Right renal cortex interstitium (tissue), 3 donors: ENCODE data around the gene GDF3. TPM values are rescaled to one million over a fixed set of nuclear protein-coding genes. Genes with fewer than 3 reads are reported as not detected.
"Not testable (repeated sequence)": the region's sequence is repeated elsewhere in the genome, so short reads cannot be mapped to it uniquely, and the experiment has no call there.

Experiments used
- DNase-seq, 3 donors: peaks; one replicate each; pipeline ENCODE4 v3.0.0-alpha.2; 2013; ENCODE audit warnings: low read depth in 3 of 3, low spot score in 2 of 3
- polyA plus RNA-seq, 3 donors: library from polyadenylated mRNA; unstranded; fragments of 120-200 nt; gene quantifications; one replicate each; pipeline ENCODE4 v1.2.1, GENCODE V29; 2013; ENCODE audit not compliant: insufficient read length in 3 of 3

GDF3 gene
- polyA plus RNA-seq, result under 1 TPM; 0.52 to 0.56 (median 0.55) TPM

DNA sequence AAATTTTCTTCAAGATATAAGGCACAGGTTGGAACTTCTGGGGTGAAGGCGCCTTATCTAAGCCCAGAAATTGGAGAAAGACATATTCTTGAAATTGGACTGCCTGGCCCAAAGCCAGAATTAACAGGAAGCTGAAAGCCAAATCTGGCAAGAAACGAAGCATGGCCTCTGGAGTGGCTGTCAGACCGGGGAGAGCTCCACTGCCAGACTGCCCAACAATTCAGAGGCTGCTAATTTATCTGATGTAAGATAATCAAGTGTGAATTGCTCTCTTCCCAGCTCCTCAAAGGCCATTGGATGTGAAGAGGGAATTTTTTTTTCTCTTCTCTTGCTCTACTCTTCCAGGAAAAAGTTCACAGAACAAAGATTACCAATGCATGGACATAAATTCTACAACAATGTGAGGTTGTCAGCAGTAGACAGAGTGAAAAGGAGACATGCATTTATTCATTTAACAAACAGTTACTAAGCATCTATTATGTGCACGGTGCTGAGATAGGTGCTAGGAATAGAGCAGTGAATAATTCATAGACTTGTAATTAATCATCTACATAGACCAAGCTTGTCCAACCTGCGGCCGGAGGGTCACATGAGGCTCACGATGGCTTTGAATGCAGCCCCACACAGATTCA, at the start of gene GDF3:
Gene GDF3, minus strand, starts transcription at position 210 of the 632 bp plus-strand sequence. Its CDS starts 47 bp downstream, at position 163.
- peak in 2 of 3 donors; percentile 7 to 8 for DNase-seq

DNA sequence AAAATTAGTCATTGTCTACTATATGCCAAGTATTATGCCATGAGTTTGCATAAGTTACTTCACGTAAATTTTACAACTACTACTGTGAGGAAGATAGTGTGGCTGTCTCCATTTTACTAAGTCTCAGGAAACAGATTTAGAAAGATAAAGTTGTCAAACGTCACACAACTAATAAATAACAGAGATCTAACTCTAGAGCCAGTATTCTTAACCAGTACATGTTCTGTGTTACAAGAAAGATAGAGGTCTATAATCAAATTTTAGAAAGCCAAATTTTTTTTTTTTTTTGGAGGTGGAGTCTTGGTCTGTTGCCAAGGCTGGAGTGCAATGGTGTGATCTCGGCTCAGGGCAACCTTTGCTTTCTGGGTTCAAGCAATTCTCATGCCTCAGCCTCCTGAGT, 37.4 kb upstream of the GDF3 start:
- no peak for DNase-seq

DNA sequence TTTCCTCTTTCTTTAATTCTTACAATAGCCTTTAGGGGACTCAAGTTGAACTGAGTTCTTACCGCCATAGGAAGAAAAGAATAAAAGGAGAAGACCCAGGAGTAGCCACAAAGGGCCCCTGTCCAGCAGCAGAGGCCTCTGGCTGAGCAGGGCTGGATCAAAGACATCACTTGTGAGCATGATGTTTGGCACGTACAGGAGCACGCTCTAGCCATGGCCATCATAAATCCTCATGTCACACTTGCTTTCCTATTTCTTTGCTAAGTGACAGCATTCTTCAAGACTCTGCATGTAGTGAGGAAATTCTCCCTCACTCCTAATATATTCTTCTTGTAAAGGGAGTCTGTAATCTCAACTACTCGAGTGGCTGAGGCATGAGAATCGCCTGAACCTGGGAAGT, 35.9 kb upstream of the GDF3 start:
- peak in 1 of 3 donors; percentile 6 for DNase-seq

DNA sequence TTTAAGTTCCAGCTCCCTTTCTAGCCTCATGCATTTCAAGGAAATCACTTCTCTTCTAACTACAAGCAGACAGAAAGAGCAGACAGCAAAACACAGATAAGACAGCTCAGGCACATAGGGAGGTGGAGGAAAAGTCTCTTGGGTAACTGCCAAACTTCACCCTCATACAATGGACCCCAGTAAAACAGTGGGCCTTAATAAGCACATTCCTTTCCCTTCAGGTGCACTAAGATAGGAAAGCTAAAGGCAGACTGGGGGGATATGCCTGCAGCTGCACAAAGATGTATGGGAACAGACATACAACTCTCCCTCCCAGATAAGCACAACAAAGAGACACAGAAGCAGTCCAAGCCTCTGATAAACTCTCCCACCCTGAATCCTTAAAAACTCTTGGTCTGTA, 35.4 kb upstream of the GDF3 start:
- DNase-seq, result not testable (repeated sequence)

DNA sequence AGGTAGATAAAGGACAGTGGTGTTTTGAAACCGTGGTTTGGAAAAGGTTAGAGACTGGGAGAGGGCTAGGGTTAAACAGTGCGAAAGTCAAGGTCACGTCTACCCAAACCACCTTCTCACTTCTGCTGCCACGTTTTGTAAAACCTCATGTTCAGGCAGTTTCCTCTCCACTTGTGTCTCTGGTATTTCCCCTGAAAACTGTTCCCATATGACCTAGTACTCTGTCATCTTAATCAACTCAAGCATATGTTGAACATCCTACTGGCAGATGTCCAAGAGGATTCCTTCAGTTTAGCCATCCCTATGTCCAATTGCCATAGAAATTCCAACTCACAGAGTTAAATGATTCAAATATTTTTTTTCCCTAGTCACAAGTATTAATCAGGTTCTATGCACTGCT, 34.2 kb upstream of the GDF3 start:
- DNase-seq, result no peak

DNA sequence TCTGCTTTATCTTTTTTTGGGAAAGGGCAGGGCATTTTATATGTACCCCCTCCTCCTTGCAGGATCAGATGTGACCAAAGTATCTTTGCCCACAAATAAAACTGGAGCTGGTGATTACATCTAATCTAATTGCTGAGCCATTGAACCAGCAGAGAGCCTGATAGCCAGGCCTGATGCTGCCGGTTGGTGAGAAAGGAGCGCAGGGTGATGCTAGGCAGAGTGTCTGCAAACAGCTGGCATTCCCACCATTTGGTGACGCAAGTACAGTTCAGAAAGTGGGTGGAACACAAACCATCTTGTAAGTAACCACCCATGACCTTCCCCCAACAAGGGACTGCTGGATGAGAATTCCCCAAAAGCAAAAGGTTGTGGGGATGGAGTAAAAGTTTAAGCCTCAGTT, 28.4 kb upstream of the GDF3 start:
- no peak for DNase-seq

DNA sequence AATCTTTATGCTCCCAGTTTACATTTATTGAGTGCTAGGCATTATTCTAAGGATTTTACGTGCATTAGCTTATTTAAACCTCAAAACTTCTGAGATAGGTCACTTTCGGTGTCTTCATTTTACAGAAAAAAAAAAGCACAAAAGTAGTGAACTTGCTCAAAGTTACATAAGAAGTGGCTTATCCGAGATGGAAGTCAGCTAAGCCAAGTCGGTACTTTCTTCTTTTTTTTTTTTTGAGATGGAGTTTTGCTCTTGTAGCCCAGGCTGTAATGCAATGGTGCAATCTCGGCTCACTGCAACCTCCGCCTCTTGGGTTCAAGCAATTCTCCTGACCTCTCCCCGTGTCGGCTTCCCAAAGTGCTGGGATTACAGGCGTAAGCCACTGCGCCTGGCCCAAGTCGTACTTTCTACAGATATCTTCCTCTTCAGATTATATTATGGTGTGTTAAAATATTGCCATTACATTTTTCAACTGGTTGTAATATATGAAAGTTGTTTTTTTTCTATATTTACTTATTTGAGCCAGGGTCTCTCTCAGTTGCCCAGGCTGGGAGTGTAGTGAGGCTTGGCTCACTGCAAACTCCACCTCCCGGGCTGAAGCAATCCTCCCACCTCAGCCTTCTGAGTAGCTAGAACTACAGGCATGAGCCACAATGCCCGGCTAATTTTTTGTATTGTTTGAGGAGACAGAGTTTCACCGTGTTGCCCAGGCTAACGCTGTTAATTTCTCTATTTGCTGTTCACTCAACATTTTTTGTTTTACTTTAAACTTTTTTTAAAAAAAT, 24.6 kb upstream of the GDF3 start:
- DNase-seq, result no peak

DNA sequence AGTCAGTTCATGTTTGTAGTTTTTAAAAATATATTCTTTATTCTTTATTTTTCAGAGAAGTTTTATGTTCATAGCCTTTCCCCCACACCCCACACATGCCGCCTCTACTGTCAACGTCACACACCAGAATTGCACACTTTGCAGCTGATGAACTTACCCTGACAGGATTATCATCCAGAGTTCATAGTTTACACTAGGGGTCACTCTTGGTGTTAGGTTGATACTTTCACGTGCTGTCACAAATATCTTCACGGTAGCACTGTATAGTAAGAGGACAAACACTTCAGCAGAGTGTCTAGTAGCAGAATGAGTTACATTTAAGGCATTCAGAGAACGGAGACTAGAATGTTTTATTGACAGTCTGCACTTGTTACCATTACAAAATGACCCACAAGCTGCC, 20.8 kb upstream of the GDF3 start:
- no peak for DNase-seq

DNA sequence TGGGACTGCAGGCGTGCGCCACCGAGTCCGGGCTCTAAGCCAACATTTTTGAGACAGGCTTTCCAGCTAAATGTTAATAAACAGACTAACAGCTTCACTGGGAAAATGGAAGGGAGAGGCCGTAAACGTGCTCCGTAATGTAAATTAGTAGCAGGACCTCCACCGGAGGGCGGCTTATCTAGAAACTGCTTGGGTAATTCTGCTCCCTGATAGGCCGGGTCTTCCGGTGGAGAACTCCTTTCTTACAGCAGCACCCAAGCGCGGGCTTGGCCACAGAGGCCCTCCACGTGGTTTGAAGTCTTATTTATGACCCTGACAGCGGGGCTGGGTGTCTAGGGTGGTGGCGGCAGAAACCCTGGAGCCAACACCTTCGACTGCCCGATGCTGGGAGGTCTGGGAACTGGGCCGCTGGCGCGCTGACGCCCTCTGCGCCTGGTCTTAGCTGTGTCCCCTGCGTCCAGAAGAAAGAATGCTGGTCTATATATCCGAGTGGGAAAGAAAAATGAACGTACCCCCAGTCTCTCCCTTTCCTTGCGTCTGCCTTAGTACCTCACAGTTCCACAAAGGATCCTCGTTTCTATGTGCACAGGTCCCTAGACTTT, 17.4 kb upstream of the GDF3 start:
- DNase-seq, result no peak

DNA sequence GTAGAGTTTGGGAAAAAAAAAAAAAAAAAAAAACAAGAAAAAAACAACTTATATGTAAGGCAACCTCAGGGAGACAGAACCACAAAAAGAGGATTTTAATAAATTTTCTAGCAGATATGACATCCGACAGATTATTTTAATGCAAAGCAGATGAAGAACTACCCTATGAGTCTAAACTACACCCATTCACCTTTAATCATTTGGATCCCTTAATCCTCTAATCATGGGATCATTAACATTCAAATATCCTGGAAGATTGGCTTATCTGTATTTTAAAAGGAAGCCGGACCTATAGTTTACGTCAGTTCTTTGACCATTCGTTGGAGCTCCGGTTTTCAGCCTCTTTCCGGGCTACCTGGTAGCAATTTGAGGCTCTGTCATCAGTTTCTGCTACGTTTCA, 15.6 kb upstream of the GDF3 start, which contains the start of gene DPPA3:
Gene DPPA3, plus strand, starts transcription at position 301 of the 400 bp plus-strand sequence. CDS start 138 bp downstream, outside the sequence.
- DNase-seq, result no peak

DNA sequence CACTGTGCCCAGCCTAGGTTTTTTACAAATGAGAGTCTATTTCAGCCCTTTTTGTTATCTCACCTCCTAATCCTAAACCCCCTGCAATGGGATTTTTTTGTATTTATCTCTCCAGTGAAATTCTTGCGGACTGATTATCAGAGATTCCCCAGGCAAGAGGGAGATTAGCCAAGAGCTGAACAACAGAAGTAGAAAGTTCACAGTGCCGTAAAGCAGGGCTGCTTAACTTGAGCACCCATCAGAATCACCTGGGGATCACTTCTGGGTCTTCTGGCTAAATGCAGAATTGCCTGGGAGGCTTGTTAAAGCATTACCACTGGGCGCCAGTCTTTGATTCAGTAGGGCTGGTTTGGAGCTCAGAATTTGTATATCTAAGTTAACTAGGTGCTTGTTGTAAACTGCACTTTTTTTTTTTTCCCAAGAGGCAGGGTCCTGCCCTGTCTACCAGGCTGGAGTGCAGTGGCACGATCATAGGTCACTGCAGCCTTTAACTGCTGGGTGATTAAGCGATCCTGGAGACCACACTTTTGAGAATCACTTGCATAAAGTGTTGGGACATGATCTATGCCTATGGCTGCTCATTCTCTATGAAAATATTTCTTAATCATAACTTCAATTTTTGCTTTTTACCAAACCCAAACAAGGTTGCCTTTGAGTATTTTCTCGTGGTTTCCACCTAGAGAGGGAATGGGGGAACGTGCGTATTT, 14.5 kb upstream of the GDF3 start:
- no peak for DNase-seq

DNA sequence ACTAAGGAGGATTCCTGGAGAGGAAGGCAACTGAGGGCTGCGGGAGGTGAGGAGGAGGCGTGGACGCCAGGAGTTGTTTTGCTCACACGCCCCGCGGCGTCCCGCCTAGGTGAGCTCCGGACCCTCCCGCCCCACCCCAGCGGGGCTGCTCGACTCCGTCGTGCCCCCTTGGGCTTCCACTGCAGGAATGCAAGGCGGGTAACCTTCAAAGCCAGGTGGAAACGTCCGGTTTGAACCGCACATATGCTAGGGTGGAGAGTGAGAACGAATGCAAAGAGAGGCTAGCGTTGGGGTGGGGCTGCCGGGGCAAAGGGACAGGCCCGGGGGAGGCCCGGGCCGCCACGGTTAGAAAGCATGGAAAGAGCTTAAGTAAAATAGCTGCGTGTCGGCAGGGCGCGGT, 10.3 kb upstream of the GDF3 start:
- no peak for DNase-seq

DNA sequence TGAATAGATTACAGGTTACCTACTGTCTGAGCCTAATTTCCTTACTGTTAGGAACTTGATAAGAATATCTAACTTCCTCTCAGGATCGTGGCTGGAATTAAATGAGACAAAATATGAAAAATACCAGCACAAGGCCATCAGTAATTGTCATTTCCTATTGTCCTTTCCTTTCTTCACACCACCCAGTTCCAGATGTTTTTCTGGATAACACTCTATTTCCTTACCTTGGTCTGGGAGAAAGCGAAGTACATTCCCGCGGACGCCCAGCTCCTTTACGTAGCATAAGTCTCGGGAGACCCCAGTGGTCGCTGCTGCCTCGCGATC, 376 bp downstream of the GDF3 start:
- no peak for DNase-seq

DNA sequence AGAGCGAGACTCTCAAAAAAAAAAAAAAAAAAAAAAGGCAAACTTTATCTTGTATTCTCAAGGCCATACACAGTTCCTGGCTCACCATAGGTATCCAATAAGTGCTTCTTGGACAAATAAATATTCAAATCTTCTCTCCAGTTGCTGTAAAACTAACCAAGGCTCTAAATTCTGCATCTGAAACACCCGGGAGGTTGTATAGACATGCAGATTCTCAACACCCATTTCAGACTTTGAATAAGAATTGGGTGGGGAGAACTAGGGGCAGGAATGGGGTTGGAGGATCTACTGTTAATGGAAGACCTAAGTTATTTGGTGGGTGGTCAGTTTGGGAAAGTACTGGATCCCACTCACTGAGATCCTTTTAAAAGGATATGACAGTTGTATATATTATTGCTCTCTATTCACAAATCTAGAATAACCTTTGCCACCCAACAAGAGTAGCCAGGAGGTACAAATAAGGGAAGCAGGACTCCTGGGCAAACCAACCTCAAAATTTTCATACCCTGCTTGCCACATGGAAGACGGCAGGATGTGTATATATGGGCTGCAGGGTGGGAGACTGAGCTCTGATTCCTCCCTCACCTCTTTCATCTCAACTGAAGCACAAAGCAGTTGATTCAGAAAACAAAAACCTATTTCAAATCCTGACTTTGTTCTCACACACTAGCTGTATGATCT, 879 bp downstream of the GDF3 start:
- no peak for DNase-seq

DNA sequence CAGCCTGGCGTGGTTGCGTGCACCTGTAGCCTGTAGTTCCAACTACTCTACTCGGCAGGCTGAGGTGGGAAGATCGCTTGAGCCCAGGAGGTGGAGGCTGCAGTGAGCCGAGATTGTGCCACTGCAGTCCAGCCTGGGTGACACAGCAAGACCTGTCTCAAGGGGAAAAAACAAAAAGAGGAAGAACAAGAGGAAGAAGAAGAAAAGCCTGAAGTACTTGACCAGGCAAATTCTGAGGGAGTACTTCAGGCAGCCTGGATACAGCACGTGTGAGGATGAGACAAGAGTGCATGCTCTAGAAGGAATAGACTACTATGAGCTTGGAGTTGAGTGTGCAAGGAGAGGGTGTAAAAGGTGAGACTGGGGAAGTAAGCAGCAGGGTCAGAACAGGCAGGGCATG, 1.8 kb downstream of the GDF3 start:
- DNase-seq, result no peak

DNA sequence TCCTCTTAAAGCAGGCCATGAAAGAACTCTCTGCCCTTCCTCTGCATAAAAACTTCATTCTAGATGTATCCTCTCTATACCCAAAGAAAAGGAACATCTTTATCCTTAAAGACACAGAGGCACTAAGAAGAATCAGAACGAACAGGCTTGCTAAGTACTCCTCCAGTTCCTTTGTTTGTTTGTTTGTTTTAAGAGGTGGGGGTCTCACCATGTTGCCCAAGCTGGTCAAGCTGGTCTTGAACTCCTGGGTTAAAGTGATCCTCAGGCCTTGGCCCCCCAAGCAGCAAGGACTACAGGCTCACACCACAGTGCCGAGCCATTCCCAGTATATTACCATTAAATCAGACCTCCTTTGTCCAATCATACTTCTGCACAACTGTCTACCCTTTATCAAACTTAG, 14.0 kb downstream of the GDF3 start:
- DNase-seq, result no peak

DNA sequence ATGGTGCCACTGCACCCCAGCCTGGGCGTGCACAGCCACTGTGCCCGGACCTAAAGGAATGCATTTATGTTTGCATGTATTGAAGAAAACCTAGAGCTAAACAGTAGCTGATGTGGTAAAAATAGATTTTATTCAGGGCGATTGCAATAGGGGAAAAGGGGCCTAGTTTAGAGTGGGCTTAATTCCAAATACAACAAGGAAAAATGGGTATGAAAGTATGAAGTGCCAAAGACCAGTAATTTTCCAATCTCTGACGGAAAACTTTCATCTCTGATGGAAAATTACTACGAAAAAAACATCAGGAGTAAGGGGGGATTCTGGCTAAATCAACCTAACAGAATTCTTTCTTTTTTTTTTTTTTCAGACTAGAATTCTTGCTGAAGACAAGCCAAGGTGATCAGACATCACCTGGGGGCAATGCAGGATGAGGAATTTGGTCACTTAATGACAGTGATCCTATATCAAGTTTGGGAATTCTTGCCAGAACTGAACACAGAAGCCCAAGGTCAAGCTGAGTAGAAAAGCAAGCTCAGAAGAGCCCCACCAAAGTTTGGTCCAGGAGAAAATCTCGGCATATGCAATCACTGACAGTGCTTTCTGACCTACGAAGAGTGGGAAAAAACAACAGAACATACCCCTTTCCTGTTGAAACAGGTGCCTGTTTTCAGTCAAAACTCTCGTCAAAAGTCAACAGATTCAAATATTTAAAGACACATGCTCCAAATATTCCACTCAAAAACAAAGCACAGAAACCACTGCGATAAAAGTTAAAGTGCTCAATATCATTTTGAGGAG, 16.1 kb downstream of the GDF3 start:
- DNase-seq, result no peak

DNA sequence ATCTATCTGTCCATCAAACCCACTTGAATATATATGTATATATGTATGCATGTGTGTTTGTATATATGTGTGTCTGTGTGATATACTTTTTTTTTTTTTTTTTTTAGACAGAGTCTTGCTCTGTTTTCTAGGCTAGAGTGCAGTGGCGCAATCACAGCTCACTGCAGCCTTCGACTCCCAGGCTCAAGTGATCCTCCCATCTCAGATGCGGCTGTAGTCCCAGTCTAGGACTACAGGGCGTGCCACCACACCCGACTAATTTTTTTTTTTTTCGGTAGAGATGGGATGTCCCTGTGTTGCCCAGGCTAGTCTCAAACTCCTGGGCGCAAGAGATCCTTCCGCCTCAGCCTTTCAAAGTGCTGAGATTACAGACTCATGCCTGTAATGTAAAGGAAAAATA, 16.8 kb downstream of the GDF3 start:
- DNase-seq, result no peak

DNA sequence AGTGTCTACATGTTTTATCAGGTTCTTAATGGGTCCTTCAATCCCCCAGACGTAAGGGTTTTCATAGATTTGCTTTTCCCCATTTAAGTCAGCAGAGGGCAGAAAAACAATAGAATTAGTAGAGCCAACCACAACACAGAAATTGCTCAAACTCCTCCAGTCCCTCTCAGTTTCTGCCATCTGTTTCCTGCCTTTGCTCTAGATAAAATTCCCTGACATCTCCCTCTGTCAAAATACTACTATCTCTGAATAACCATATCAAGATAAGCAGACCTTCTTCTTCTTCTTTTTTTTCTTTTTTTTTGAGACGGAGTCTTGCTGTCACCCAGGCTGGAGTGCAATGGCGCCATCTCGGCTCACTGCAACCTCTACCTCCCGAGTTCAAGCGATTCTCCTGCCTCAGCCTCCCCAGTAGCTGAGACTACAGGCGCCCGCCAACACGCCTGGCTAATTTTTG, 18.1 kb downstream of the GDF3 start:
- peak; percentile 18 to 27 (median 27) for DNase-seq

DNA sequence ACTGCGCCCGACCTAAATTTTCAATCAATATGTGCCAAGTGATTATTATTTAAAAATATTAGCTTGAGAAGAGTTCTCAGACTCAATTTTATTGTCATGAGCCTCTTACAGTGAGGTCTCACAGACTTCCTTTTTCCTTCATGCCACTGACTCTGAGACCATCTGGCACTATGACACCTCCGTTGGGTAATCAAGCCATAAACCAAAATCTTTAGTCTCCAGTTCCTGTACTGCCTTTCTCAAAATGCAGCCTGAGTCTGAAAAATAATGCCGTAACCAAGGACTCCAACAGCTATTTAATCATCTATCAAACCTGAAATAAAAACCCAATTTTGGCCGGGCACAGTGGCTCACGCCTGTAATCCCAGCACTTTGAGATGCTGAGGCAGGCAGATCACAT, 20.1 kb downstream of the GDF3 start:
- DNase-seq, result not testable (repeated sequence)
